ENCODE measurements around the gene THAP4.
"Not testable (repeated sequence)": the region's sequence is repeated elsewhere in the genome, so short reads cannot be mapped to it uniquely, and the experiment has no call there.

Gene THAP4

GRCh38 chr2:241668354-241668753 lies 31.4 kb upstream of the THAP4 start:
- no peak overlapping the region for H3K4me3 ChIP-seq (ENCODE audit: low read length)
- DNase-seq (ENCODE audit: low read depth, low spot score) = no peak

DNA sequence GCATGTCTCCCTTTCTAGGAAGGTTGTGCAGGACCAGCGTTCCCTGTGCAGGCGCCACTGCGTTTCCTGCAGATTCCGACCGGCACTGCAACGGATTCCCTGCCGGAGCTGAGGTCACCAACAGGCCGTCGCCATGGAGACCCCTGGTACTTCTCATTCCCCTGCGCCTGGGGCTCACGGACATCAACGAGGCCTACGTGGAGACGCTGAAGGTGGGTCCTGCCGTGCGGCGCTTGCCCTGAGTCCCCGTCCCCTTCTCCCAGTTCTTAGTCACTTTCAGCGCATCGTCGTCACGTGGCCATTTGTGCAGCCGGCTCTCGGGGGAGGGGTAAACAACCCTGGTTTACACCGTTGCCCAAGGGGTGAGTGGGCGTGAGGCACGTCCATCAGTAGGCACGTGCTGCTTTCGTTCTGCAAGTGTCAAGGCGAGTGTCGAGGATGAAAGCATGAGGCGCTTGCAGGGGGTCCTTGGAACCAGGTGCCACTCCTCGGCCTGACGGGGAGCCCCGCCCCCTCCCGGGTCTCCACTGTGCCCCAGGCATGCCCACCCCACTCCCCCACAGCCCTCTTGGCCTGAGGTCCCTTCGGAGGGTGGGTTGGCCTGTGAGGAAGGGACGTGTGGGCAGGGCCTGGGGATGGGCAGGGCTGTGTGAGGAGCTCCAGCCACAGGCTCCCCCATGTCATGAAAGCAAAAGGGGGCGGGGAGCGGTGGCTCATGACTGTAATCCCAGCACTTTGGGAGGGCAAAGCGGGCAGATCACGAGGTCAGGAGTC lies 29.9 kb upstream of the THAP4 start:
- no peak overlapping the region for H3K4me3 ChIP-seq (ENCODE audit: low read length)
- no peak for DNase-seq (ENCODE audit: low read depth, low spot score)

GRCh38 chr2:241665731-241666440 lies 28.9 kb upstream of the THAP4 start:
- no peak overlapping the region for H3K4me3 ChIP-seq (ENCODE audit: low read length)
- no peak for DNase-seq (ENCODE audit: low read depth, low spot score)

DNA sequence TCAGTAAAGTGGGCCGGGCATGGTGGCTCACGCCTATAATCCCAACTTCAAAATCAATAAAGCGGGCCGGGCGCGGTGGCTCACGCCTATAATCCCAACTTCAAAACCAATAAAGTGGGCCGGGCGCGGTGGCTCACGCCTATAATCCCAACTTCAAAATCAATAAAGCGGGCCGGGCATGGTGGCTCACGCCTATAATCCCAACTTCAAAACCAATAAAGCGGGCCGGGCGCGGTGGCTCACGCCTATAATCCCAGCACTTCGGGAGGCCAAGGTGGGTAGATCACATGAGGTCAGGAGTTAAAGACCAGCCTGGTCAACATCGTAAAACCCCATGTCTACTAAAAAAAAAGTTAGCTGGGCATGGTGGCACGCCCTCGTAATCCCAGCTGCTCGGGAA lies 25.8 kb upstream of the THAP4 start:
- not testable (repeated sequence) for H3K4me3 ChIP-seq (ENCODE audit: low read length); DNase-seq (ENCODE audit: low read depth, low spot score)

DNA sequence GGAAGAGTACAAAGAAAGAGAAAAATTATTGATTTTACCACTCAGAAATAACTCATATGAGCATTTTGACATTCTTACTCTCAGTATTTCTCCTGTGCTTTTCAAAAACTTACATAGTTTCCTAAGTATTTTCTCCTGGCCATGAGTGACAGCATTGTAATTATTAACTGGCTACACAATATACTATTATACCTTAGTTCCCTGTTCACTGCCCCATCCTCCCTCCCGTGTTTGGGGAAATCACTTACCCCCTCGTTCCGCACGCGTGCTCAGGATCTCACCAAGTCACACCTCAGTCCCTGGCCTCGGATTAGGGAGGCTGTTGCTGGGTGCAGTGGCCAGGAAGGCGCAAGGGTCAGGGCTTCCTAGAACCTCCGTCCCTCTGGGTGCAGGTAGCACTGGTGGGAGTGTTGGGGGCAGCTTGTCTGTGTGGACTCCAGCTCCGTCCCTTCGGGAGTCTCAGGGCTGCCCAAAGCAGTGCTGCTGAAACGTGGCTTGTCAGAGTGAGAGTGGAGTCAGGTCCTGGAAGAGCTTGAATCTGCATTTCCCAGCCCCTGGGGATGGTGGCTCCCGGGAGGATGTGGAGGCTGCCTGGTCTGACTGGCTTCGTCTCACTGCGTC lies 23.7 kb upstream of the THAP4 start:
- no peak overlapping the region for H3K4me3 ChIP-seq (ENCODE audit: low read length)
- no peak for DNase-seq (ENCODE audit: low read depth, low spot score)

GRCh38 chr2:241659150-241659739 lies 22.3 kb upstream of the THAP4 start:
- DNase-seq (ENCODE audit: low read depth, low spot score) = peak; percentile 62
- no peak overlapping the region for H3K4me3 ChIP-seq (ENCODE audit: low read length)

DNA sequence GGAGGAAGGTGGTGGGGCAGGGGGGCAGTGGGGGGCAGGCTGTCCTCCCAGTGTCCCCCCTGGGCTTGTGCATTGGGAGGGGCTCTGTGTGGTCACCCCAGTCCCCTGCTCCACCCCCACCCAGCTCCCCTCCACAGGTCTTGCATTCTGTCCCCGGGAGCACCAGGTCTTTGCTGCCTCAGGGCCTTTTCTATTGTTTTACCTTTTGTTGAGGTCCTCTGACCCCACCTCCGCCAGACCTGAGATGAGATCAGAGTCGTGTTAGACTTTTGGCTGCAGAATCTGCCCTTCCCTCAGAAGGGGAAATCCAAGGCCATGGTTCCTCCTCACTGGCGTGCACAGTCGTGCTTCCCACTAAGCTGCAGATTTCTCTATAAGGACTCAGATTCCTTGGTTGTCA lies 21.3 kb upstream of the THAP4 start:
- H3K4me3 ChIP-seq (ENCODE audit: low read length) = no peak overlapping the region
- DNase-seq (ENCODE audit: low read depth, low spot score) = no peak

GRCh38 chr2:241657786-241658254 lies 20.9 kb upstream of the THAP4 start:
- DNase-seq (ENCODE audit: low read depth, low spot score) = no peak
- H3K4me3 ChIP-seq (ENCODE audit: low read length) = no peak overlapping the region

DNA sequence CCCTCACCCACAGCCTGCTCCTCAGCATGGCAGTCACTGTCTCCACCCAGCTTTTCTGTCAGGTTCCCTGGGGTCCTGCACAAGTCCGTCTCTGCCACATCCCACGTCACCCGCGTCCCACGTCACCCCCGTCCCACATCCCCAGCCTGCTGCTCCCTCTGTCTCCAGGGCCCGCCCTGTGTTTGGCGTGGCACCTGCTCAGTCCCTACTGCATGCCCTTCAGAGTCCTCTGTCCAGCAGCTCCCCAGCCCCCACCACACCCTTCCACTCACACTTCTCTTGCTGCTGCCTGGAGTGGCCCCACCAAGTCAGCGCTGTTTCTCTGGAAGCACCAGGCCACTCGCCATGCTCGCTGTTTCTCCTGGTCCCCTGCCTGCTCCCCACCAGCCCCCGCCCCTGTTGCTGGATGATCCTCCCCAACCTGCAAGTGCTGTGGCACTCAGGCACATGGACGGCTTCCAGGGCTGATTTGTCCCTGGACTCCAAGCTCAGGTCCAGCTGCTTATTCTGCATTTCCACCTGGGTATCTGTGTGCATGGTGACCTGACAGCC lies 19.3 kb upstream of the THAP4 start:
- DNase-seq (ENCODE audit: low read depth, low spot score) = no peak
- H3K4me3 ChIP-seq (ENCODE audit: low read length) = no peak overlapping the region

GRCh38 chr2:241655516-241656189 lies 18.7 kb upstream of the THAP4 start:
- no peak for DNase-seq (ENCODE audit: low read depth, low spot score)
- no peak overlapping the region for H3K4me3 ChIP-seq (ENCODE audit: low read length)

GRCh38 chr2:241654551-241654950 lies 17.6 kb upstream of the THAP4 start:
- DNase-seq (ENCODE audit: low read depth, low spot score) = no peak
- H3K4me3 ChIP-seq (ENCODE audit: low read length) = no peak overlapping the region

GRCh38 chr2:241653210-241653750 lies 16.3 kb upstream of the THAP4 start:
- H3K4me3 ChIP-seq (ENCODE audit: low read length) = no peak overlapping the region
- DNase-seq (ENCODE audit: low read depth, low spot score) = no peak

DNA sequence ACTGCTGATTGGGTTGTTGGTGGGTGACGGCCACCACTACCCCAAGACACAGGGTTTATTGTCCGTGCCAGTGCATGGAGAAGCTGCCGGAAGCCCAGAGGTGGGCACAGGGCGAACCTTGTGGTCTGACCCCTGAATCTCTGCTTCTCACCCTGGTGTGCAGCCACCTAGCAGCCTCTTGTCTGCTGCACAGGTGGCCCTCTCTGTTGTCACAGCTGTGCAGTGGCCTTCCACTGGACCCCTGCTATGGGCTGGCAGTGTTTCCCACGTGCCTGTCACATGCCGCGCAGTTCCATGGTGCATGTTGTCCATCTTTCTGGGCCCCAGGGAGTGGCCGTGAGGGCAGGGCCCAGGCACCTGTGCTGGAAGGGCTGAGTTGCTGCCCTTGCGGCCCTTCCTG lies 15.8 kb upstream of the THAP4 start:
- DNase-seq (ENCODE audit: low read depth, low spot score) = no peak
- no peak overlapping the region for H3K4me3 ChIP-seq (ENCODE audit: low read length)

GRCh38 chr2:241652142-241652541 lies 15.2 kb upstream of the THAP4 start:
- DNase-seq (ENCODE audit: low read depth, low spot score) = no peak
- no peak overlapping the region for H3K4me3 ChIP-seq (ENCODE audit: low read length)

DNA sequence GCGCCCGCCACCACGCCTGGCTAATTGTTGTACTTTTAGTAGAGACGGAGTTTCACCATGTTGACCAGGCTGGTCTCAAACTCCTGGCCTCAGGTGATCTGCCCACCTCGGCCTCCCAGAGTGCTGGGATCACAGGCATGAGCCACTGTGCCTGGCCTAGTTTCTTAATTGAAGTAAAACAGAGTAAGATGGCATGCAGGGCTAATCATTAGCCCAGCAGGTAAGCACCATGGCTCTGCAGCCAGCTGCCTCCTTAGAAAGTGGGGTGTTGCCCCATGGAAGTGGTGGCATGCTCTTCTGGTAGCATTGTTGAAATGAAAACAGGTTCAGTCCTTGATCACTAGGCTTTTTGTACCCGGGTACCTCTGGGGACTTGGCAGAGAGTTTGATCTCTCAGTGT lies 13.0 kb upstream of the THAP4 start:
- no peak overlapping the region for H3K4me3 ChIP-seq (ENCODE audit: low read length)
- no peak for DNase-seq (ENCODE audit: low read depth, low spot score)

- no peak overlapping the region for H3K4me3 ChIP-seq (ENCODE audit: low read length)
- DNase-seq (ENCODE audit: low read depth, low spot score) = no peak
These were observed 12.4 kb upstream of the THAP4 start for GRCh38 chr2:241649404-241649803.

DNA sequence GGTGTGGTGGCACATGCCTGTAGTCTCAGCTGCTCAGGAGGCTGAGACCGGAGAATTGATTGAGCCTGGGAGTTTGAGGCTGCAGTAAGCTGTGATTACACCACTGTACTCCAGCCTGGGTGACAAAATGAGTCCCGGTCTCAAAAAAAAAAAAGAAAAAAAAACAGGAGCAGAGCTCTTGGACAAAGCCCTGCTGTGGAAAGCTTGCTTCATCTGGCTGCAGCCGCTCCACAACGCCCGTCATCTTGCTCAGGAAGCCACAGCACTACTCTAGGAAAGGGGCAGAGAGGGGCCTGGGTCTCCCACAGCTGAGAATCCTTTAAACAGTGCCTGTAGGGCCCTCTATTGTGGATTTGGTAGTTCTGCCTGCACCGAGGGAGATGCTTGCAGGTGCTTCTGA lies 11.5 kb upstream of the THAP4 start:
- no peak for DNase-seq (ENCODE audit: low read depth, low spot score)
- H3K4me3 ChIP-seq (ENCODE audit: low read length) = no peak overlapping the region

DNA sequence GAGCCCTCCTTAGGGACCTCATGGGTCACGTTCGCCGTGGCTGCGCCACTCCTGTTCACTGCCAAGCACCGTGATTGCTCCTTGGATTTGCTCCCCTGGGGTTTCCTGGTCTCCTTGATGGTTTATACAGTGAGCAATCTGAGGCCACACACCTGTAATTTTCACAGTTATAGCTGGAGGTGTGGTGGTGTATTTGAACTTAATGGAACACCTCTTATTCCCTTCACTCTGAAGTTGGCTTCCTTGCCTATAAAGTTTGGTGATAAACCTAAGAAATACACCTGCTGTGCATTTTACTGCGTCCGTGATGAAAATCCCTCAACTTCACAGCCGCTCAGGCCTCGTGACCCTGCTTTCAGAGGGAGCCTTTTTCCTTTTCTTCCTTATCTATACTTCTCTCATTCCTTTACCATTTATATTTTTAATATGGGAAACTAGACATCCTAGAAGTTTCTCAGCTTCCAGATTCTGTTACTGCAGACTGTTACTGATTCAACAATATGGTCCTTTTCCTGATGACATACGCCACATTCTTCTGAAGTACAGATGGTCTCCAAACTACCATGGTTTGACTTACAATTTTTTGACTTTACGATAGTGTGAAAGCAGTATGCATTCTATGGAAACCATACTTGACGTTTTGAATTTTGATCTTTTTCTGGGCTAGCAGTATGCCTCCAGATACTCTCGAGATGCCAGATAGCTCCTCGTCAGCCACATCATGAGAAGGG lies 9.1 kb upstream of the THAP4 start:
- no peak for DNase-seq (ENCODE audit: low read depth, low spot score)
- H3K4me3 ChIP-seq (ENCODE audit: low read length) = no peak overlapping the region

Measured in Jurkat, Clone E6-1 (cell line).